ENCODE results near the gene MKLN1. TPM values are rescaled to one million over a fixed set of nuclear protein-coding genes. Genes with fewer than 3 reads are reported as not detected.
"Not testable (repeated sequence)": the region's sequence is repeated elsewhere in the genome, so short reads cannot be mapped to it uniquely, and the experiment has no call there.

Gene MKLN1
- total RNA-seq, 2 donors from 2014 or later: 27.4 to 28.5 TPM

GRCh38 chr7:131513245-131514061, 185.8 kb downstream of the MKLN1 start:
- H3K9me3 ChIP-seq: no peaks in the 10 kb centered on the region
- H3K4me3 ChIP-seq: no peak overlapping the region
- peak; percentile 88 to 96 for TF ChIP-seq CTCF (IDR thresholded peaks at IDR 0.05)
- DNase-seq (ENCODE audit: low spot score): peak; percentile 90
- H3K27ac ChIP-seq: peak overlapping the region; percentile 52
- peaks cover 15% of the 10 kb centered on the region for H3K36me3 ChIP-seq
- peaks cover 0 to 36% of the 10 kb centered on the region in 2 donors for H3K4me1 ChIP-seq
- no peaks in the 10 kb centered on the region for H3K27me3 ChIP-seq

DNA sequence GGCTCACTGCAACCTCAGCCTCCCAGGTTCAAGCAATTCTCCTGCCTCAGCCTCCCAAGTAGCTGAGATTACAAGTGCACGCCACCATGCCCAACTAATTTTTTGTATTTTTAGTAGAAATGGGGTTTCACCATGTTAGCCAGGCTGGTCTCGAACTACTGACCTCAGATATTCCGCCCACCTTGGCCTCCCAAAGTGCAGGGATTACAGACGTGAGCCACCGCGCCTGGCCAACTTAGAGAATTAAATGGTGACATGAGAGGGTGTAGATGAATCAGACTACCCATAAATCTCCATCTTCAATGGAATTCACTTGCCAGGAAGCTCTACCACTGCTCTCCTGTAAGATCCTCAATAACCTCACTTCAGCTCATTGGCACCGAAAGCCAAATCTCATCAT, 187.8 kb downstream of the MKLN1 start:
- H3K4me3 ChIP-seq, H3K9me3 ChIP-seq, H3K27ac ChIP-seq, H3K36me3 ChIP-seq, H3K27me3 ChIP-seq: not testable (repeated sequence)
- peaks cover 0 to 44% of the 10 kb centered on the region in 2 donors for H3K4me1 ChIP-seq
- DNase-seq (ENCODE audit: low spot score): peak; percentile 47

GRCh38 chr7:131517218-131517923, 189.7 kb downstream of the MKLN1 start:
- no peak for TF ChIP-seq CTCF (IDR thresholded peaks at IDR 0.05)
- DNase-seq (ENCODE audit: low spot score): no peak
- peaks cover 0 to 45% of the 10 kb centered on the region in 2 donors for H3K4me1 ChIP-seq
- peak overlapping the region in 1 of 2 donors; percentile 52 for H3K27ac ChIP-seq
- no peaks in the 10 kb centered on the region for H3K27me3 ChIP-seq
- no peaks in the 10 kb centered on the region for H3K36me3 ChIP-seq
- H3K4me3 ChIP-seq: no peak overlapping the region
- no peaks in the 10 kb centered on the region for H3K9me3 ChIP-seq

DNA sequence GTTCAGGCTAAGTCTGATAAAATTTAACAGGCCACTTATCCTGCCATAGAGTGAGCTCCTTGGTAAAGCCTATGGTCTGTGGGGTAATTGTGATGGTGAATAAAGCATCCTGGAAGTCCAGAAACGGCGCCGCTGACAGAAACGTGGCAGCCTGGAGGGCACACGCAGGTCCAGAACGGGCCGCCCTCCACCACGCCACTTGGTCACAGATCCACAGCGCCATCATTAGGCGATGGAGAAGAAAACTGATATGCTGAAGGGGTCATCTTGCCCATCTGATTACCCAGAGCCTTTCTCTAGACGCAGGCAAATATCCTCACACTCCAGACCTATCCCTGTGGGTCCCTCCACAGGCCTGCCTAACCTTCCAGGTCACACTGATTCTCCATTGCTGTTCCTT, 190.9 kb downstream of the MKLN1 start:
- H3K9me3 ChIP-seq: no peaks in the 10 kb centered on the region
- no peak for DNase-seq (ENCODE audit: low spot score)
- H3K4me3 ChIP-seq: no peak overlapping the region
- H3K36me3 ChIP-seq: no peaks in the 10 kb centered on the region
- peaks cover 0 to 41% of the 10 kb centered on the region in 2 donors for H3K4me1 ChIP-seq
- peak overlapping the region; percentile 6 to 52 for H3K27ac ChIP-seq
- no peak for TF ChIP-seq CTCF (IDR thresholded peaks at IDR 0.05)
- no peaks in the 10 kb centered on the region for H3K27me3 ChIP-seq

GRCh38 chr7:131521651-131522163, 194.0 kb downstream of the MKLN1 start:
- peak overlapping the region; percentile 44 to 76 for H3K27ac ChIP-seq
- H3K4me1 ChIP-seq: peaks cover 0 to 33% of the 10 kb centered on the region in 2 donors
- H3K27me3 ChIP-seq: no peaks in the 10 kb centered on the region
- TF ChIP-seq CTCF (IDR thresholded peaks at IDR 0.05): no peak
- no peak for DNase-seq (ENCODE audit: low spot score)
- no peaks in the 10 kb centered on the region for H3K36me3 ChIP-seq
- H3K4me3 ChIP-seq: no peak overlapping the region
- no peaks in the 10 kb centered on the region for H3K9me3 ChIP-seq

DNA sequence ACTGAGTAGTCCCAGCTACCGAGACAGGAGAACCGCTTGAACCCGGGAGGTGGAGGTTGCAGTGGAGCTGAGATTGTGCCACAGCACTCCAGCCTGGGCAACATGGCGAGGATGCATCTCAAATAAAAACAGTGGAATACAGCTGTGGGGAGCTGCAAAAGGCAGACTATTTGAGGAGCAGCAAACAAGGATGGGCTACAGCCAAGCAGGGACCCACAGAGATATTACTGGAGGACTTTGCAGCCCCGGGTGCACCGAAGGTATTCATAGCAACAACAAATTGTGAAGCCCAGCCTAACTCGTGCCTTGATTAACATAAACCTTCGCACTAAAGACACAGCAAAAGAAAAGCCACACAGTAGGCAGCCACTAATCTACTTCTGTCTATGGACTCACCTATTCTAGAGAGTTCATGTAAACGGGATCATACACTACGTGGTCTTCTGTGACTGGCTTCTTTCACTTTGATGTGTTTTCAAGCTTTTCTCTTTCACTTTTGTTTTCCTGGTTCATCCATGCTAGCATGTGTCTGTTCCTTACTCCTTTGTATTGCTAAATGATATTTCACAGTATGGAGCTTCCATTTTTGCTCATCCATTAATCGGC, 194.8 kb downstream of the MKLN1 start:
- no peaks in the 10 kb centered on the region for H3K36me3 ChIP-seq
- TF ChIP-seq CTCF (IDR thresholded peaks at IDR 0.05): no peak
- no peaks in the 10 kb centered on the region for H3K9me3 ChIP-seq
- no peak overlapping the region for H3K4me3 ChIP-seq
- H3K4me1 ChIP-seq: peaks cover 0 to 33% of the 10 kb centered on the region in 2 donors
- DNase-seq (ENCODE audit: low spot score): no peak
- H3K27ac ChIP-seq: peak overlapping the region; percentile 44 to 76
- no peaks in the 10 kb centered on the region for H3K27me3 ChIP-seq
